MM.1S (cell line): ENCODE data around the gene STIL.

Source experiments
- DNase-seq: peaks from one replicate; pipeline ENCODE4 v3.0.0-alpha.2; 2015
- H2AFZ ChIP-seq: fragments of 300-600 bp; sonication (generic); 2 replicates; pipeline ENCODE4 v1.6.0; 2016; ENCODE audit warnings: antibody characterized with exemption, low read length
- H3F3A ChIP-seq: fragments of 300-600 bp; sonication (generic); 2 replicates; pipeline ENCODE4 v1.6.1; 2016; ENCODE audit warnings: mild to moderate bottlenecking, antibody characterized with exemption, low read length, moderate library complexity, mixed read lengths; ENCODE audit not compliant: insufficient read depth
- H3K27ac ChIP-seq: fragments of 300-600 bp; sonication (generic); 2 replicates; pipeline ENCODE4 v1.5.1; 2016; ENCODE audit warnings: mild to moderate bottlenecking, low read length
- H3K27me3 ChIP-seq: fragments of 300-600 bp; sonication (generic); replicated peaks from 2 replicates; pipeline ENCODE4 v1.6.0; 2016; ENCODE audit warnings: low read length; ENCODE audit not compliant: insufficient read depth
- H3K36me3 ChIP-seq: fragments of 300-600 bp; sonication (generic); replicated peaks from 2 replicates; pipeline ENCODE4 v1.6.1; 2016; ENCODE audit warnings: mild to moderate bottlenecking, low read length, mixed read lengths; ENCODE audit not compliant: insufficient read depth
- H3K4me1 ChIP-seq: fragments of 300-600 bp; sonication (generic); 2 replicates; pipeline ENCODE4 v1.6.1; 2016; ENCODE audit warnings: low read length, mixed read lengths
- H3K4me2 ChIP-seq: fragments of 300-600 bp; sonication (generic); 2 replicates; pipeline ENCODE4 v1.6.0; 2016; ENCODE audit warnings: low read depth, low read length
- H3K4me3 ChIP-seq: fragments of 300-600 bp; sonication (generic); 2 replicates; pipeline ENCODE4 v1.5.1; 2016; ENCODE audit warnings: low read length, mixed read lengths
- H3K79me2 ChIP-seq: fragments of 300-600 bp; sonication (generic); 2 replicates; pipeline ENCODE4 v1.6.1; 2016; ENCODE audit warnings: mixed run types, low read length, mixed read lengths
- H3K9ac ChIP-seq: fragments of 300-600 bp; sonication (generic); 2 replicates; pipeline ENCODE4 v1.6.1; 2016; ENCODE audit warnings: low read length, mixed read lengths
- H3K9me2 ChIP-seq: fragments of 300-600 bp; sonication (generic); replicated peaks from 2 replicates; pipeline ENCODE4 v1.6.1; 2016; ENCODE audit warnings: mild to moderate bottlenecking, low read length, mixed read lengths; ENCODE audit not compliant: insufficient read depth
- H3K9me3 ChIP-seq: fragments of 300-600 bp; sonication (generic); replicated peaks from 2 replicates; pipeline ENCODE4 v1.6.1; 2016; ENCODE audit warnings: mild to moderate bottlenecking, low read length, mixed read lengths; ENCODE audit not compliant: insufficient read depth
- H4K20me1 ChIP-seq: fragments of 300-600 bp; sonication (generic); 2 replicates; pipeline ENCODE4 v1.6.1; 2016; ENCODE audit warnings: mild to moderate bottlenecking, low read length, moderate library complexity, mixed read lengths; ENCODE audit not compliant: insufficient read depth
- CTCF ChIP-seq: fragments of 300-600 bp; sonication (generic); IDR thresholded peaks from 2 replicates; pipeline ENCODE4 v1.5.1; 2016; ENCODE audit warnings: antibody characterized with exemption, low read length, mixed read lengths
- EZH2 ChIP-seq: fragments of 300-600 bp; sonication (generic); optimal IDR thresholded peaks from 2 replicates; pipeline ENCODE3; 2017; ENCODE audit warnings: low read depth, mild to moderate bottlenecking, antibody characterized with exemption, low read length, mixed read lengths
- EZH2phosphoT487 ChIP-seq: fragments of 300-600 bp; sonication (generic); IDR thresholded peaks from 2 replicates; pipeline ENCODE4 v1.6.1; 2018; ENCODE audit warnings: antibody characterized with exemption, low read length

Gene STIL

GRCh38 chr1:47262787-47263413, 51.0 kb downstream of the STIL start:
- peaks cover 9% of the 10 kb centered on the region; the same call in 1 of the 2 replicates for H3K36me3 ChIP-seq

GRCh38 chr1:47257224-47257623, 56.7 kb downstream of the STIL start:
- H4K20me1 ChIP-seq: no peaks in the 10 kb centered on the region
- peaks cover 15% of the 10 kb centered on the region; the same call in 1 of the 2 replicates for H3K36me3 ChIP-seq
- 0 out of 2 replicates have a peak, but pooled peaks cover 5% of the 10 kb centered on the region for H3K79me2 ChIP-seq
- no peaks in the 10 kb centered on the region for H3K9me2 ChIP-seq
- no peak overlapping the region for H3K4me2 ChIP-seq
- H3K4me1 ChIP-seq: no peaks in the 10 kb centered on the region
- DNase-seq: no peak
- H3K9me3 ChIP-seq: no peaks in the 10 kb centered on the region
- H3K27ac ChIP-seq: no peak overlapping the region
- no peaks in the 10 kb centered on the region for H3F3A ChIP-seq
- H3K4me3 ChIP-seq: no peak overlapping the region
- H3K9ac ChIP-seq: no peak overlapping the region
- H3K27me3 ChIP-seq: no peaks in the 10 kb centered on the region
- no peak for TF ChIP-seq CTCF
- TF ChIP-seq EZH2: no peak
- TF ChIP-seq EZH2phosphoT487: no peak
- H2AFZ ChIP-seq: no peak overlapping the region

More at GRCh38 chr1:47262787-47263413, 51.0 kb downstream of the STIL start:
- Histone ChIP-seq H3K79me2 (0 out of 2 replicates have a peak, but pooled peaks cover 3% of the 10 kb centered on the region), H3K27me3 (no peaks in the 10 kb centered on the region), H3F3A (no peaks in the 10 kb centered on the region), H3K27ac (no peak overlapping the region), H4K20me1 (no peaks in the 10 kb centered on the region), H3K4me1 (no peaks in the 10 kb centered on the region), H3K9ac (no peak overlapping the region), H3K4me3 (no peak overlapping the region), H3K9me3 (no peaks in the 10 kb centered on the region), H3K9me2 (no peaks in the 10 kb centered on the region), H2AFZ (no peak overlapping the region), H3K4me2 (no peak overlapping the region)
- peak; percentile 54 for DNase-seq
- TF ChIP-seq EZH2: no peak
- peak; percentile 70 for TF ChIP-seq CTCF

DNA sequence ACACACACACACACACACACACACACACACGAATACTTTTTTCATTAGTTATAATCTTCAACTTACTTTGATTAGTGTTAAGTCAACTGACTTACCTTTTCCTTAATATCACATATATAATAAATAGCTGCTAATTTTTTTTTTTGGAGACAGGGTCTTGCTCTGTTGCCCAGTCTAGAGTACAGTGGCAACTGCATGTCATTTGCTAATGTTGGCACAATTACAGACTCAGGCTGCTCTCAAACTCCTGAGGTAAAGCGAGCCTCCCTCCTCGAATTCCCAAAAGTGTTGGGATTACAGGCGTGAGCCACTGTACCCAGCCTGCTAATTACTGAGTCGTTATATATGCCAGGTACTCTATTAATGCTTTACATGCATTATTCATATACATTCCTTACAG, 61.2 kb downstream of the STIL start:
- no peaks in the 10 kb centered on the region for H4K20me1 ChIP-seq
- DNase-seq: no peak
- H3K4me1 ChIP-seq: no peaks in the 10 kb centered on the region
- no peak overlapping the region for H3K4me2 ChIP-seq
- no peak for TF ChIP-seq EZH2phosphoT487
- no peak for TF ChIP-seq CTCF
- TF ChIP-seq EZH2: no peak
- H3F3A ChIP-seq: no peaks in the 10 kb centered on the region
- H2AFZ ChIP-seq: no peak overlapping the region
- H3K9me2 ChIP-seq: no peaks in the 10 kb centered on the region
- no peak overlapping the region for H3K27ac ChIP-seq
- no peak overlapping the region for H3K4me3 ChIP-seq
- no peaks in the 10 kb centered on the region for H3K9me3 ChIP-seq
- H3K79me2 ChIP-seq: 0 out of 2 replicates have a peak, but pooled peaks cover 2% of the 10 kb centered on the region
- H3K9ac ChIP-seq: no peak overlapping the region
- H3K36me3 ChIP-seq: peaks cover 9% of the 10 kb centered on the region; the same call in 1 of the 2 replicates
- H3K27me3 ChIP-seq: no peaks in the 10 kb centered on the region; the same call in 1 of the 2 replicates
